Fibroblast of pulmonary artery (primary cell): ENCODE measurements around the gene ACVR1B.

Source experiments
- DNase-seq: peaks from one replicate; pipeline ENCODE4 v3.0.0-alpha.2; 2010; ENCODE audit warnings: low read depth
- H3K4me3 ChIP-seq: replicated peaks from 2 replicates; pipeline ENCODE4 v1.5.1; 2011; ENCODE audit warnings: low read depth, mild to moderate bottlenecking, control low read depth, low read length, moderate library complexity
- TF ChIP-seq, protein P1 (sequence below): IDR thresholded peaks from 2 replicates; pipeline ENCODE4 v1.5.1; 2011; ENCODE audit warnings: mild to moderate bottlenecking, control low read depth, low read length, inconsistent platforms; ENCODE audit errors: missing control alignments

ACVR1B gene

DNA sequence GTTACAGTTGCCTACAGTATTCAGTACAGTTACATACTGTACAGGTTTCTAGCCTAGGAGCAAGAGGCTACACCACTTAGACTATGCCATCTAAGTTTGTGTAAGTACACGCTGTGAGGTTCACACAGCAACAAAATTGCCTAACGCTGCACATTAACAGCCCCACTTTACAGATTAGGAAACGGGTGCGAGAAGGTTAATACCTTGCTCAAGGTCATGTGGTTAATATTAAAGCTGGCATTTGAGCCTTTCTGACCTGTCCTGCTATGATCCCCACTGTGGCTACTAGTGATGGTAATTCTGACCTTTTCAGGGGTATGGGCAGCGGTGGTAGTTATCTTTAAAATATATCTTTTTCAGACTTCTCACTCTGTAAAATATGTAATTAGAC, 20.9 kb downstream of the ACVR1B start:
- no peak for DNase-seq
- H3K4me3 ChIP-seq, result no peak overlapping the region
- TF ChIP-seq, protein P1, sequence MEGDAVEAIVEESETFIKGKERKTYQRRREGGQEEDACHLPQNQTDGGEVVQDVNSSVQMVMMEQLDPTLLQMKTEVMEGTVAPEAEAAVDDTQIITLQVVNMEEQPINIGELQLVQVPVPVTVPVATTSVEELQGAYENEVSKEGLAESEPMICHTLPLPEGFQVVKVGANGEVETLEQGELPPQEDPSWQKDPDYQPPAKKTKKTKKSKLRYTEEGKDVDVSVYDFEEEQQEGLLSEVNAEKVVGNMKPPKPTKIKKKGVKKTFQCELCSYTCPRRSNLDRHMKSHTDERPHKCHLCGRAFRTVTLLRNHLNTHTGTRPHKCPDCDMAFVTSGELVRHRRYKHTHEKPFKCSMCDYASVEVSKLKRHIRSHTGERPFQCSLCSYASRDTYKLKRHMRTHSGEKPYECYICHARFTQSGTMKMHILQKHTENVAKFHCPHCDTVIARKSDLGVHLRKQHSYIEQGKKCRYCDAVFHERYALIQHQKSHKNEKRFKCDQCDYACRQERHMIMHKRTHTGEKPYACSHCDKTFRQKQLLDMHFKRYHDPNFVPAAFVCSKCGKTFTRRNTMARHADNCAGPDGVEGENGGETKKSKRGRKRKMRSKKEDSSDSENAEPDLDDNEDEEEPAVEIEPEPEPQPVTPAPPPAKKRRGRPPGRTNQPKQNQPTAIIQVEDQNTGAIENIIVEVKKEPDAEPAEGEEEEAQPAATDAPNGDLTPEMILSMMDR, result no peak

DNA sequence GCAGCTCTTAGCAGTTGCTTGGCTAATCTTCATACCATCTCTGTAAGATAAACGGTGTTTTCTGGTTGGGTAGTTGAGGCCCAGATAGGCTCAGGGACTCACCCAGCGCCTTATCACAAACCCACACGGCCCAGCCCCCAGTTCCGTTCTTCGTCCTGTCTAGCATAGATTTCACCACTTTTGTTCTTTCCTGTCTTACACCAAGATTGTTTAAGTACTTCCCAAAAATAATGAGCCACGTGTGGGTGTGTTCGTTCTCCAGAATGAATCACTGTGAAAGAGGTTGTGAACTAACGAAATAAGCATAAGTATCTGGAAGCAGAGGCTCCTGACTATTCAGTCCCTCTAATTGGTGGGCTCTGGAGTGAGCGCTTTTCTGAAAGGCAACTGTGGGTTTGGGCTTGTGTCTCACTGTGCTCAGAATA, 21.4 kb downstream of the ACVR1B start:
- no peak overlapping the region for H3K4me3 ChIP-seq
- peak; percentile 94 for DNase-seq
- TF ChIP-seq, protein P1, result no peak

DNA sequence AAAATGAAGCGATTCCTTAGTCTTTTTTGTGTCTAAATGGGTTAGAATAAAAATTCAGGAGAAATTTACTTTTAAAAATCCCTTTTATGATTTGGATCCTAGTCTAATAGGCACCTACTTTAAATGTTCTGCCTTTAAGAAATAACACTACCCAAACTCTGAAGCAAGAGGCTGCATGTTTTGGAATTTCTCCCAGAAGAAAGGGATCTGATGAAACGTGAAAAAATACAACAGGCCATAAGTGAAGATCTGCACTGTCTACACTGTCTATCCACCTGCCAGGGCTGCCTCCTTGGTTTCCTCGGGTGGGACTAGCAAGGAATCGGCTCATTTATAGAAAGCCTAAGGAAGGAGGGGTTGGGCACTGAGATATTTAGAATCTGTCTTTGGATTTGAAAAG, 22.1 kb downstream of the ACVR1B start:
- H3K4me3 ChIP-seq, result no peak overlapping the region
- TF ChIP-seq, protein P1, result no peak
- DNase-seq, result peak; percentile 62

DNA sequence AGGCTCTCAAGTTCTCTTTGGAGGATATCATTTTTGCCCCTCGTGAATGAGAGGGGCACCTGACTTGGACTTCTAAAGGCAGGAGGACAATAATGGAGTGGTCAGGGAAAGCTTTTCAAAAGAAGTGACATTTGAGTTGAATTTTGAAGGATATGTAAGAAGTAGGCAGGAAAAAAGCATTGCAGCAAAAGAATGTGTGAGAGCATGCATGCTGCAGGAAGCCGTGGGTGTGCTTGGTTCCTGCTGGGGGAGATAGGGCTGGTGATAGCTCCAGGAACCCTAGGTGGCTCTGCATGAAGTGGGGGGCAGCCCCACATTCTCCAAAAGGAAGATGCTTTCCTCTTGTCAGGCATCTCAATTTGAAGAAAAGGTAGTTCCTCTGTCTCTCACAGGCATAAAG, 23.1 kb downstream of the ACVR1B start:
- peak; percentile 45 for DNase-seq
- TF ChIP-seq, protein P1, result no peak
- no peak overlapping the region for H3K4me3 ChIP-seq

DNA sequence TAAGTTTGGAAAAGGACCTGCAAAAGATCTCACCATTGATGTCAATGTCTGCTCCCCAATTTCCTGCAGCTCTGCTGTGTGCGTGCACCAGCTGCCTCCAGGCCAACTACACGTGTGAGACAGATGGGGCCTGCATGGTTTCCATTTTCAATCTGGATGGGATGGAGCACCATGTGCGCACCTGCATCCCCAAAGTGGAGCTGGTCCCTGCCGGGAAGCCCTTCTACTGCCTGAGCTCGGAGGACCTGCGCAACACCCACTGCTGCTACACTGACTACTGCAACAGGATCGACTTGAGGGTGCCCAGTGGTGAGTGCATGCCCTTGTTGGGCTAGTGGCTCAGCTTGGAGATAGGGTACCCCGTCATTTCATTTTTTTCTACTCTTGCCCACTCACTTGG, 23.7 kb downstream of the ACVR1B start:
- no peak for DNase-seq
- TF ChIP-seq, protein P1, result no peak
- no peak overlapping the region for H3K4me3 ChIP-seq

DNA sequence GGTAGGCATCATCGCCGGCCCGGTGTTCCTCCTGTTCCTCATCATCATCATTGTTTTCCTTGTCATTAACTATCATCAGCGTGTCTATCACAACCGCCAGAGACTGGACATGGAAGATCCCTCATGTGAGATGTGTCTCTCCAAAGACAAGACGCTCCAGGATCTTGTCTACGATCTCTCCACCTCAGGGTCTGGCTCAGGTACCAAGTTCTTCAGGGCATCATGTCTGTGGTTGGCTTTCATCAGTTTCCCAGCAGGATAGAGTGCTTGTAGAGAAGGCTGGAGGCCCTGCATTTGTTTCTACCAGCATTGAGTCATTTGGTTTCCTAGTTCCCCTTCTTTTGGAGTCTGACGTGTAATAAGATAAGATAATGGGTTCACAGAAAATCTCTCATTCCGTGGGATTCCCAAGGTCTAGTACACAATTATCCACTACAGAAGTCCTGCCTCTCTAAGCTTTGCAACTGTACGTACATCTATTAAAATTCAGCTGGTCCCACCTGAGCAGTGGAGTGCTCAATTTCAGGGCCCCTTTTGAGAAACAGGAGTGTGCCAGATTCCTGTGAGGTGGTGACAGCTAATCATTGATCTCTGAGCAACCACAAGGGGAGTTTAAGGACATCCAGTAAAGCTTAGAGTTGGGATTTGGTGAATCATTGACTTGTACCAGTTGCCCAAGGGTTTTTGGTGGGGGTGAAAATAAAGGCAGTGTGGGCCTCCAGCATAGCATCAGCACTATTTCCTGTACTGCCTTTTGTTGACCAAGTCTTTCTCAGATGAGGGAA, 25.1 kb downstream of the ACVR1B start:
- peak; percentile 97 for DNase-seq

More for the DNA sequence above, 25.1 kb downstream of the ACVR1B start:
- TF ChIP-seq, protein P1, result no peak
- no peak overlapping the region for H3K4me3 ChIP-seq
